Measurements from ENCODE around the gene FAM171A1. TPM values are rescaled to one million over a fixed set of nuclear protein-coding genes. Genes with fewer than 3 reads are reported as not detected.

FAM171A1 gene
- polyA plus RNA-seq, 1 of the 3 experiments (the other 2 are of a cell fraction), result 26.3 TPM

GRCh38 chr10:15213461-15213861 is 157.6 kb downstream of the FAM171A1 start:
- Histone ChIP-seq H3K9me2 (no peaks in the 10 kb centered on the region), H2AFZ (ENCODE audit: low read depth) (no peak overlapping the region), H3K9me3 (no peaks in the 10 kb centered on the region), H4K20me1 (ENCODE audit: insufficient read depth) (no peaks in the 10 kb centered on the region), H3K36me3 (replicated peaks in 1 of 2; ENCODE audit: control insufficient read depth in 1 of 2, insufficient read depth in 2 of 2, low read length in 1 of 2) (peaks cover 2 to 4% of the 10 kb centered on the region in 2 experiments), H3K27me3 (ENCODE audit: insufficient read depth) (no peaks in the 10 kb centered on the region), H3K79me2 (ENCODE audit: insufficient read depth) (no peaks in the 10 kb centered on the region; the same call in 1 of the 2 replicates), H3K4me3 (ENCODE audit: low read depth in 2 of 2, low read length in 1 of 2) (no peak overlapping the region), H3K4me1 (ENCODE audit: control insufficient read depth in 1 of 2, insufficient read depth in 2 of 2, low read depth in 1 of 2, low read length in 1 of 2) (peaks cover 0 to 5% of the 10 kb centered on the region in 2 experiments; a peak in 1 of 4 replicates), H3K4me2 (no peak overlapping the region), H3K27ac (ENCODE audit: low read depth in 2 of 2, low read length in 1 of 2) (no peak overlapping the region), H3F3A (replicated peaks; ENCODE audit: insufficient read depth) (peaks cover 17% of the 10 kb centered on the region), H3K9ac (no peak overlapping the region)
- ChIA-PET CTCF (interaction anchor here (1.2 to 1.9 kb wide), 2 partner anchors 156 to 158 kb away, joined by 5 to 10 read pairs; partner anchors contain the start of gene FAM171A1), POLR2A (no interaction called here)
- no peak for DNase-seq
- 98% methylated on average over 11 of the region's 18 CpGs for WGBS (ENCODE audit: low lambda C conversion rate)
- no peak for TF ChIP-seq FOXM1 (IDR thresholded peaks at IDR 0.05; ENCODE audit: low read depth)
- TF ChIP-seq MAX (IDR thresholded peaks at IDR 0.05; ENCODE audit: low read depth), result no peak
- TF ChIP-seq USF2 (IDR thresholded peaks at IDR 0.05; ENCODE audit: borderline replicate concordance, low read depth, low read length), result no peak
- TF ChIP-seq RCOR1 (IDR thresholded peaks at IDR 0.05; ENCODE audit: low read length), result no peak
- TF ChIP-seq TEAD4 (IDR thresholded peaks at IDR 0.05; ENCODE audit: borderline replicate concordance, insufficient read depth), result no peak
- TF ChIP-seq PBX3 (IDR thresholded peaks at IDR 0.05), result no peak
- TF ChIP-seq CHD2 (IDR thresholded peaks at IDR 0.05; ENCODE audit: low read length, partially characterized antibody), result no peak
- TF ChIP-seq REST (IDR thresholded peaks at IDR 0.05; ENCODE audit: low read depth, low read length), result no peak
- no peak for TF ChIP-seq RXRA (IDR thresholded peaks at IDR 0.05; ENCODE audit: borderline replicate concordance, low read depth)
- no peak for TF ChIP-seq SMC3 (IDR thresholded peaks at IDR 0.05; ENCODE audit: low read depth, low read length)
- no peak for TF ChIP-seq JUND (IDR thresholded peaks at IDR 0.05)
- TF ChIP-seq NFIC (IDR thresholded peaks at IDR 0.05; ENCODE audit: borderline replicate concordance), result no peak
- no peak for TF ChIP-seq GATA2 (CRISPR knock-in tag; IDR thresholded peaks at IDR 0.05)
- no peak for TF ChIP-seq ZBTB33 (IDR thresholded peaks at IDR 0.05; ENCODE audit: borderline replicate concordance, low read depth)
- no peak for TF ChIP-seq MXI1 (IDR thresholded peaks at IDR 0.05; ENCODE audit: low read depth, low read length)
- TF ChIP-seq EZH2phosphoT487 (IDR thresholded peaks at IDR 0.05; ENCODE audit: borderline replicate concordance, low read depth), result no peak
- TF ChIP-seq NRF1 (IDR thresholded peaks at IDR 0.05; ENCODE audit: low read depth, low read length), result no peak
- no peak for TF ChIP-seq SIN3A (IDR thresholded peaks at IDR 0.05; ENCODE audit: borderline replicate concordance, low read depth, low read length)
- no peak for TF ChIP-seq GABPA (IDR thresholded peaks at IDR 0.05; ENCODE audit: low read depth)
- TF ChIP-seq ELF1 (IDR thresholded peaks at IDR 0.05), result no peak
